ENCODE results near the gene FAM169A.

- no peak for TF ChIP-seq POLR2A (IDR thresholded peaks at IDR 0.05)
- no peak for TF ChIP-seq CTCF (IDR thresholded peaks at IDR 0.05)
Observed at GRCh38 chr5:74822288-74822687, 43.9 kb downstream of the FAM169A start.

Measured in ovary (tissue), 3 donors.